ENCODE data around the gene POM121.
"Not testable (repeated sequence)": the region's sequence is repeated elsewhere in the genome, so short reads cannot be mapped to it uniquely, and the experiment has no call there.

Gene POM121

DNA sequence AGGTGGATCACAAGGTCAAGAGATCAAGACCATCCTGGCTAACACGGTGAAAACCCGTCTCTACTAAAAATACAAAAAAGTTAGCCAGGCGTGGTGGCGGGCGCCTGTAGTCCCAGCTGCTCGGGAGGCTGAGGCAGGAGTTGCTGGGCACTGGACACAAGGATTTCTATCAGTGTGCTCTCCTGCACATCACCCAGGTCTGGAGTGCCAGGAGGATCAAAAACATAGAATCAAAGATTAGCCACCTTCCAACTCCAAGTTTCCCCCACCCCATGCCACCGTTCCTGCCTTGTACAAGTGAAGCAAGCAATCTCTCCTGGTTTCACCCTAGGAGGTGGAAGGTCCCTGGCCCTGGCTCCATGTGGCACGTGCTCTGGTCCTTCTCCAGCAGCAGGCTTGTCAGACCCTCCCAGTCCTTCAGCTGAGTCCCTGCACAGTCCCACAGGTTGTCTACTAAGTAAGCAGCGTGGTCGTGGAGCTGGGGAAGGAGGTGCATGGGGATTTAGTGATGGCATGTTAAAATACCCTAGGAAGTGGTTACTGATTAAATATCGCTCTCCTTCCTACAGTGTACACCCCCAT lies 73.1 kb downstream of the POM121 start:
- DNase-seq, result not testable (repeated sequence)
